Rectal smooth muscle tissue (tissue), 1 donor: ENCODE measurements around the gene CHAC1.
"Not testable (repeated sequence)": the region's sequence is repeated elsewhere in the genome, so short reads cannot be mapped to it uniquely, and the experiment has no call there.

Source experiments
- H3K27ac ChIP-seq: one replicate; pipeline ENCODE4 v1.7.0; 2013; ENCODE audit warnings: low read depth, low read length, inconsistent platforms
- H3K27me3 ChIP-seq: one replicate; pipeline ENCODE4 v1.7.0; 2013; ENCODE audit warnings: low read length; ENCODE audit not compliant: control insufficient read depth, insufficient read depth
- H3K36me3 ChIP-seq: one replicate; pipeline ENCODE4 v1.7.0; 2013; ENCODE audit warnings: low read length; ENCODE audit not compliant: control insufficient read depth, insufficient read depth
- H3K4me1 ChIP-seq: one replicate; pipeline ENCODE4 v1.7.0; 2013; ENCODE audit warnings: low read length; ENCODE audit not compliant: control insufficient read depth, insufficient read depth
- H3K4me3 ChIP-seq: one replicate; pipeline ENCODE4 v1.7.0; 2013; ENCODE audit warnings: low read length
- H3K9ac ChIP-seq: one replicate; pipeline ENCODE4 v1.7.0; 2013; ENCODE audit warnings: low read length

Gene CHAC1

DNA sequence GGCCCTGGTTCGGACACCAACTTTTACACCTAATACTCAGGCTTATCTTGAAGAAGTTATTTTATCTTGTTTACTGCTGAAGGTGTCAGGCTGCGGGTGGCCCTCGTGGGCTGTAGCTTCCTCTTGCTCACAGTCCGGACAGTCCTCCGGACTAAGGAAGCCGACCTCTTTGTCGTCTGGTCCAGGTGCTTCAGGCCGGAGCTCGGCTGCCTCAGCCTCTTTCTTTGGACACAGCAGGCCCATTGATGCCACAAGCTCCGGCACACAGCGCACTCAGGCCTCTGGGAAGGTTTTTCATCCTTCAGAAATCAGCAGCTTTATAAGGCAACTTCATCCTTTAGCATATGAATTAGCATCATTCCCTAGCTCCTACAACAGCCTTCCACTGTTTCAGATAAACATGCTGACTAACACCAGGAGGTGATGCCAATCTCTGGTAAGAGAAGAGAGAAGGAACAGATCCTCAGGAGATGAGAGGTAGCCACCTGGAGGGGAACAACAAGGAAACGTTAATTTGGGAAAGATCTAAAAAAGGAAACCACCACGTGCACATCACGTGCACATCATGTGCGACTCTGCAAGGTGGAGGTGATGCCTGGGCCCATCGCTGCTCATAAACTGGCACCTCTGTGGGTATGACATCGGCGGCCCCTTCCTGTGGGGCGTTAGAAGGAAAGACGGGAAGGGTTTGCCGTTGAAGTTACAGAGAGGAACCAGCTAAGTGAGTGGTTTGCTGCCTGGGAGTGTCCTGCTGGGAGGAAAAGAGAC is 4.4 kb upstream of the CHAC1 start:
- no peak overlapping the region for H3K9ac ChIP-seq
- no peak overlapping the region for H3K4me3 ChIP-seq
- no peak overlapping the region for H3K27ac ChIP-seq
- no peaks in the 10 kb centered on the region for H3K36me3 ChIP-seq
- H3K4me1 ChIP-seq, result no peaks in the 10 kb centered on the region
- no peaks in the 10 kb centered on the region for H3K27me3 ChIP-seq

DNA sequence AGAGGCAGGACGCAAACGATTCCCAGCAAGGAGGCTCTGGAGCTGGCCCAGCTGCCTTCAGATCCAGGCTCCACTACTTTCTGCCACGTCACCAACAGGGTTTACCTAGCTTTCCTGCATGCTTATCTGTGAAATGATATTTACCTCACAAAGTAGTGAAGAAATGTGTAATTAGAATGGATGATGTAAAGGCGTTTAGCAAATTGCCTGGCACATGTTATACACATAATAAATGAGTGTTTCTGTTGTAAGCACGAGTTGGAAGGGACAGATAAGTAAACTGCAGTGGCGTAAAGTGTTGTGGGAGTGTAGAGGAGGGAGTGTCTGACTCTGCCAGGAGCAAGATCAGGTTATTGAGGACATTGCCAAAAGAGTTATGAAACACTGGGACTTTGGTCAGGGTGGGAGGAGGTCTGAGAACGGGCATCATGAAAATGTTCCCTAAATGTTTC is 3.5 kb upstream of the CHAC1 start:
- no peak overlapping the region for H3K27ac ChIP-seq
- no peaks in the 10 kb centered on the region for H3K4me1 ChIP-seq
- H3K36me3 ChIP-seq, result no peaks in the 10 kb centered on the region
- H3K4me3 ChIP-seq, result no peak overlapping the region
- no peaks in the 10 kb centered on the region for H3K27me3 ChIP-seq
- no peak overlapping the region for H3K9ac ChIP-seq

- Histone ChIP-seq H3K27ac (no peak overlapping the region), H3K9ac (no peak overlapping the region), H3K27me3 (no peaks in the 10 kb centered on the region), H3K36me3 (no peaks in the 10 kb centered on the region), H3K4me3 (no peak overlapping the region), H3K4me1 (peaks cover 4% of the 10 kb centered on the region)
These were observed 1.5 kb upstream of the CHAC1 start for GRCh38 chr15:40951764-40952163.

DNA sequence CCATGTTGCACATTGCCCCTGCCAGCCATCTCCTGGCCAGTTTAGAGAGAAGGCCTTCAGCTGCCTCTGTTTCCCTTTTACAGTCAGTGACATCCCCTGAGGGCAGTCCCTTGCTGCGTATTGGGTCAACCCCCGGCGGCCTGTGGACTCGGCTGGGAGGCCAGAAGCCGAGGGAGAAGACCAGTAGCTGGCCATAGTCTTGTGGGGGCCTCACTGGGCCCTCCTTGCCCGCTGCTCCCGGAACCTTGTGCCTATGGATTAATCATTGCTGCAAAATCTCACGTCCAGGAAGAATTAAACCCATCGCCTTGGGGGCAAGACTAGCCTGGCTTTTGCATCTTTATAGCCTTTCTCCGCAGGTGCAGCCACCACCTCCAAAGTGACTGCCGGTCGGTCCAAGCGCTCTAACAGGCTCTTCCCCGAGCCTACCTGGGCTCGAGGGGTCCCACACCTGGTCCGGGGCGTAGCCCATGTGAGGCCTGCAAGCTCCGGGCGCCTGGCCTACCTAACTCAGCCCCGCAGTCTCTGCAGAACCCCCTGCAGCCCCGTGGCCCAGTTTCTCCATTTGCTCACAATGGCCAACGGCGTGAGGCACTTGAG is 870 bp upstream of the CHAC1 start:
- Histone ChIP-seq H3K27ac (peak overlapping the region; percentile 84), H3K4me1 (peaks cover 9% of the 10 kb centered on the region), H3K4me3 (peak overlapping the region; percentile 87), H3K9ac (peak overlapping the region; percentile 51), H3K27me3 (no peaks in the 10 kb centered on the region), H3K36me3 (no peaks in the 10 kb centered on the region)

DNA sequence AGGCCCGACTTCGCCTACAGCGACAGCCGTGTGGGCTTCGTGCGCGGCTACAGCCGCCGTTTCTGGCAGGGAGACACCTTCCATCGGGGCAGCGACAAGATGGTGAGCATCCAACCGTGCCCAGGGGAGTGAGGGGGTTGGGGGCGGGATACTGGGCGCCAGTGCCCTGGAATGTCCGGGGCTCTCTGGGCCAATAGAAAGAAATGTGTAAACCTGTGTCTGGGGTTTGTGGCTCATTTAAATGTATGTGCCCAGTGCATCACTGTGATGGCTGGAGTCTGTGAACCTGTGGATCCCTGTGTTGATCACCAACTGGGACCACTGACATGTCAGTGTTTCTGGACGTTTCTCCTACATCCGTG is 423 bp downstream of the CHAC1 start:
- Histone ChIP-seq H3K36me3 (no peaks in the 10 kb centered on the region), H3K9ac (peak overlapping the region; percentile 53), H3K27me3 (no peaks in the 10 kb centered on the region), H3K4me1 (peaks cover 13% of the 10 kb centered on the region), H3K4me3 (peak overlapping the region; percentile 87), H3K27ac (peak overlapping the region; percentile 84)

DNA sequence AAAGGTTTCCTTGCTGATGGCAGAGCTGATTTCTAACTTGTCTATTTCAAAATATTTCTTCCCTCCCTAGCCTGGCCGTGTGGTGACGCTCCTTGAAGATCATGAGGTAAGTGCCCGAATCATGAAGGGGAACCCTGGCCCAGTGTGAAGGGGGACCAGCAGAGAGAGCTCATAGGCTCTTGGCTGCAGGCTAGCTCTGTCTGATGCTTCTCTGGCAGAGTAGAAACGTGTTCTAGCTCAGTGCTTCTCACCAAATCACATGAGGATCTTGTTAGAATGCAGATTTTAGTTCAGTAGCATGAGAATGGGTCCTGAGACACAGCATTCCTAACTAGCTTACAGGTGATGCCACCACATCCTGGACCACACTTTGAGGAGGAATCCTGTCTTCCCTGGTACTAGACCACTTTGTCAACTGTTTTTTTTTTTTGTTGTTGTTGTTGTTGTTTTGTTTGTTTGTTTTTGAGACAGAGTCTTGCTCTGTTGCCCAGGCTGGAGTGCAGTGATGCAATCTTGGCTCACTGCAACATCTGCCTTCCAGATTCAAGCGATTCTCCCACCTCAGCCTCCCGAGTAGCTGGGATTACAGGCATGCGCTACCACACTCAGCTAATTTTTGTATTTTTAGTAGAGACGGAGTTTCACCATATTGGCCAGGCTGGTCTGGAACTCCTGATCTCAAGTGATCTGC is 1.0 kb downstream of the CHAC1 start:
- not testable (repeated sequence) for H3K27ac ChIP-seq, H3K9ac ChIP-seq, H3K36me3 ChIP-seq, H3K27me3 ChIP-seq
- Histone ChIP-seq H3K4me1 (peaks cover 13% of the 10 kb centered on the region), H3K4me3 (peak overlapping the region; percentile 87)

- Histone ChIP-seq H3K4me3 (no peak overlapping the region), H3K9ac (no peak overlapping the region), H3K27ac (peak overlapping the region; percentile 85), H3K27me3 (no peaks in the 10 kb centered on the region), H3K4me1 (peaks cover 13% of the 10 kb centered on the region), H3K36me3 (no peaks in the 10 kb centered on the region)
These were observed 2.1 kb downstream of the CHAC1 start for GRCh38 chr15:40955141-40955903.

DNA sequence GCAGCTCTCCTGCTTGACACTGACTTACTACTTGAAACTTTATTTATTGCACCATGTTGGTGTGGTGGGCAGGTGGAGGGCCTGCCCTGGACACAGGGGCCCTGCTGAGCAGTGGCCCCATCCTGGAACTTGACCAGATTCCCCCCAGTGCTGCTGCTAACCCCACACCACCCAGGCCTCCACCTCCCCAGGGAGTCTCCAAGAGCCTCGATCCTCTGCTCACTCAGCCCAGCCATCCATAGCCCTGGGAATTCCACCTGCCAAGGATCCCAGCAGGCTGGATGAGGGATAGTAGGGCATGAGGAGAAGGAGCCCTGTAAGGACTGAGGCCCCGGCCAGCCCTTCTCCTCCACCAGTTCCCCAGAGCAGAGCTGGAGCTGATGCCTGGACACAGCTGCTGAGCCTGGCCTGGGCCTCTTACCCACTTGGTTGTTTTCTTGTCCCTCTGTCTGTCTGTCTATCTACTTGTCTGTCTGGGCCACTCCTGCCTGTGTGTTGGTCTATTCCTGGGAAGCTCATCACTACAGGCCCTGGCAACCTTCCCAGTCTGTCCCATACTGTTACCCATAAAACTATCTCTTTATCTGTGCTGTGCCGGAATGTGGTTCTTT is 2.8 kb downstream of the CHAC1 start:
- H3K4me3 ChIP-seq, result no peak overlapping the region
- H3K36me3 ChIP-seq, result no peaks in the 10 kb centered on the region
- H3K27ac ChIP-seq, result peak overlapping the region; percentile 85
- H3K9ac ChIP-seq, result no peak overlapping the region
- H3K27me3 ChIP-seq, result no peaks in the 10 kb centered on the region
- peaks cover 13% of the 10 kb centered on the region for H3K4me1 ChIP-seq

- H3K27me3 ChIP-seq, result no peaks in the 10 kb centered on the region
- no peak overlapping the region for H3K9ac ChIP-seq
- H3K36me3 ChIP-seq, result no peaks in the 10 kb centered on the region
- peak overlapping the region; percentile 85 for H3K27ac ChIP-seq
- no peak overlapping the region for H3K4me3 ChIP-seq
- peaks cover 13% of the 10 kb centered on the region for H3K4me1 ChIP-seq
These were observed 3.3 kb downstream of the CHAC1 start for GRCh38 chr15:40956541-40956982.

DNA sequence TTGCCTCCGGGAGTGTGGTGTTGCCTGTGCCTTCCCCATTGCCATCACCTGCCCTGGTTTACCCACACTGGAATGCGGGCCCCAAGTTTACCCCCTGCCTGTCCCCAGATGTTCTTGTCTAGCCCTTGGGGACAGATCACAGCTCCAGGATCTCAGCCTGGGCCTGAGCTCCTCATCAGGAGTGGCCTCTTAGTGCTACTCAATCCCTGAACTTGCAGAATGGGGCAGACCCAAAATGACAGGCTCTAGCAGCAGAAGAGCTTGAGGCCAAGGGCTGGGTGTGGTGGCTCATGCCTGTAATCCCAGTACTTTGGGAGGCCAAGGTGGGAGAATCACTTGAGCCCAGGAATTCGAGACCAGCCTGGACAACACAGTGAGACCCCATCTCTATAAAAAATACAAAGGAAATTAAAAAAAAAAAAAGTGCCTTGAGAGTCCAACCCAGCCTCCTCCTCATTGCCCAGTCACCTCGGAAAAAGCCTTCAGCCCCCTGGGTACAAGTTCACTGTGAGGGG is 3.8 kb downstream of the CHAC1 start:
- H3K27me3 ChIP-seq, result no peaks in the 10 kb centered on the region
- no peaks in the 10 kb centered on the region for H3K36me3 ChIP-seq
- H3K9ac ChIP-seq, result no peak overlapping the region
- H3K4me3 ChIP-seq, result no peak overlapping the region
- peak overlapping the region; percentile 85 for H3K27ac ChIP-seq
- H3K4me1 ChIP-seq, result peaks cover 13% of the 10 kb centered on the region

DNA sequence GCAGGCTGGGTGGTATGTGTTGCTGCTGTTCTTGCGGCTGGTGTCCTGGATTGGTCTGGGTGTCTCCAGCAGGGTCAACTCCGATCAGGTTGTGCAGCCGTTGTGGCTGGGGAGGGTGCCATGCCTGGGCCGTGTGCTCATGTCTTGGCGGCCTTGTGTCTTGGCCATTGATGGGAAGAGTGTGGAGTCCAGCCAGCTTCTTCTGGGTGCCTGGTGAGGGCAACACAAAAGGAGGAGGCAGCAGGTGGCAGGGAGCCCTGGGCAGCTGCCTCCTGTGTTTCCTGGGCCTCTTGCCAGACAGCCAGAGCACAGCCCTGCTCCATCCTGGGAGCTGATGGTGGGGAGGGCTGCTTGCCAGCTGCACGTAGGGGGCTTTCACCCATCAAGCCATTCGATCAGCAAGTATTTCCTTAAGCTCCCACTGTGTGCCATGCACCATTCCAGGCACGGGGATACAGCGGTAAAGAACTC is 4.3 kb downstream of the CHAC1 start:
- Histone ChIP-seq H3K9ac (no peak overlapping the region), H3K27ac (peak overlapping the region; percentile 85), H3K4me1 (peaks cover 13% of the 10 kb centered on the region), H3K36me3 (no peaks in the 10 kb centered on the region), H3K4me3 (no peak overlapping the region), H3K27me3 (no peaks in the 10 kb centered on the region)
